ENCODE measurements around the gene TSSC4. TPM values are rescaled to one million over a fixed set of nuclear protein-coding genes. Genes with fewer than 3 reads are reported as not detected.

The TSSC4 gene
- total and polyA plus RNA-seq, 2 of the 13 experiments (the other 11 are each of a cell fraction or from before 2014, with no cell fraction given), result 16.2 to 58.6 TPM

- Histone ChIP-seq H4K20me1 (ENCODE audit: insufficient read depth, low read length) (no peaks in the 10 kb centered on the region), H3K9me3 (ENCODE audit: low read length) (no peaks in the 10 kb centered on the region), H3K4me1 (ENCODE audit: insufficient read depth, low read length) (no peaks in the 10 kb centered on the region), H2AFZ (ENCODE audit: low read length) (no peak overlapping the region), H3K36me3 (replicated peaks in 1 of 2; ENCODE audit: control insufficient read depth in 1 of 2, insufficient read depth in 2 of 2, low read length in 2 of 2) (no peaks in the 10 kb centered on the region), H3K9ac (ENCODE audit: insufficient read depth, low read depth, low read length) (no peak overlapping the region), H3K4me3 (replicated peaks in 1 of 3; ENCODE audit: insufficient read depth in 1 of 3, low read depth in 2 of 3, low read length in 3 of 3) (no peak overlapping the region), H3K4me2 (ENCODE audit: low read depth, low read length) (no peak overlapping the region), H3K27ac (ENCODE audit: extremely low read length, insufficient read depth, low read length) (no peak overlapping the region), H3K27me3 (ENCODE audit: control insufficient read depth in 1 of 2, insufficient read depth in 2 of 2, low read length in 2 of 2) (peaks cover 16 to 78% of the 10 kb centered on the region in 2 experiments), H3K79me2 (ENCODE audit: insufficient read depth, low read length) (no peaks in the 10 kb centered on the region)
- DNase-seq (ENCODE audit: low spot score) (no peak), ATAC-seq (no peak), FAIRE-seq (no peak)
- in situ Hi-C loops (cut with HindIII; ENCODE audit: extremely low pct_ligation_motif_present, low pct_unique_long_range_greater_than_20kb), result no loop called here
- ChIA-PET POLR2A (no interaction called here), CTCF (ENCODE audit: low intra/inter-chr PET ratio, low total read pairs) (no interaction called here)
- TF ChIP-seq ZNF317 (CRISPR knock-in tag; IDR thresholded peaks at IDR 0.05), result no peak
- no peak for TF ChIP-seq ZFP41 (CRISPR knock-in tag; IDR thresholded peaks at IDR 0.05; ENCODE audit: borderline replicate concordance)
- no peak for TF ChIP-seq KDM3A (CRISPR knock-in tag; IDR thresholded peaks at IDR 0.05; ENCODE audit: low read depth)
- no peak for TF ChIP-seq SALL1 (CRISPR knock-in tag; IDR thresholded peaks at IDR 0.05)
- TF ChIP-seq AKAP8 (CRISPR knock-in tag; IDR thresholded peaks at IDR 0.05), result no peak
- no peak for TF ChIP-seq NCOA5 (CRISPR knock-in tag; IDR thresholded peaks at IDR 0.05)
- no peak for TF ChIP-seq PITX1 (CRISPR knock-in tag; IDR thresholded peaks at IDR 0.05)
- no peak for TF ChIP-seq PAXIP1 (CRISPR knock-in tag; conservative IDR thresholded peaks at IDR 0.05)
- 7% methylated on average over 3 of the region's 9 CpGs for WGBS (ENCODE audit: low lambda C conversion rate)
- BruUV-seq (replicated peaks), result no TSS peak
- intact Hi-C loops (cut with micrococcal nuclease; ENCODE audit: unreplicated experiment), result no loop called here
Measured at GRCh38 chr11:2359557-2359956, 41.0 kb upstream of the TSSC4 start.

All from HepG2 (cell line).